ENCODE data around the gene GAD1.

Gene GAD1

DNA sequence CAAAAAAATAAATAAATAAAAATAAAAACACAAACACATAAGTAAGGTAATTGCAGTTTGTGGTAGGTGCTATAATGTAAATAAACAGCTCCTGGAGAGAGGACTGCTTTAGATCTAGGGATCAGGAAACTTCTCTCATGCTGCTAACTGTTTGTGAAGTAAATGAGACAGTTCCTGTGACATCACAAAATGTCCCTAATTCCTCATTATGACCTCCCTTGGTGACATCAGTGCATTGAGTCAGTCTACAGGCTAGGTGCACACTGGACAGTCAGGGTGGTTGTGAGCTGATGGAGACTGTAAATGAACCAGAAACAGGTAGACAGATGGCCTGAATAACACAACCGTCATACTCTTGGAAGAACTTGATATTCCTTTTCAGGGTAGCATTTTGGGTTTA is 33.1 kb upstream of the GAD1 start:
- H3K23ac ChIP-seq (ENCODE audit: low read length) = no peak overlapping the region
- H3K27ac ChIP-seq (ENCODE audit: low read depth, low read length) = no peak overlapping the region
- H3K79me2 ChIP-seq (ENCODE audit: control insufficient read depth, insufficient read depth, low read length, poor library complexity) = no peaks in the 10 kb centered on the region
- no peak overlapping the region for H2AK5ac ChIP-seq (ENCODE audit: low read length)
- no peak overlapping the region for H4K91ac ChIP-seq (ENCODE audit: low read depth, low read length)
- H2AFZ ChIP-seq (ENCODE audit: insufficient read depth, low read length, poor library complexity) = no peak overlapping the region
- H4K12ac ChIP-seq (ENCODE audit: low read depth, low read length) = no peak overlapping the region
- H3K14ac ChIP-seq (ENCODE audit: low read length) = no peak overlapping the region
- no peak overlapping the region for H4K8ac ChIP-seq (ENCODE audit: low read depth, low read length)
- H3K9ac ChIP-seq (ENCODE audit: low read length) = no peak overlapping the region
- H3K79me1 ChIP-seq (ENCODE audit: low read length) = no peaks in the 10 kb centered on the region
- H3K18ac ChIP-seq (ENCODE audit: low read length) = no peak overlapping the region
- no peaks in the 10 kb centered on the region for H3K4me1 ChIP-seq (ENCODE audit: control insufficient read depth in 1 of 2, insufficient read depth in 2 of 2, low read length in 2 of 2)
- no peak overlapping the region for H2BK120ac ChIP-seq (ENCODE audit: insufficient read depth, low read length, poor library complexity)
- no peak for DNase-seq
- H2BK12ac ChIP-seq (ENCODE audit: low read length) = no peak overlapping the region
- H3K4me2 ChIP-seq (ENCODE audit: low read length) = no peak overlapping the region
- no peaks in the 10 kb centered on the region for H3K27me3 ChIP-seq (ENCODE audit: insufficient read depth, low read length)
- H2BK5ac ChIP-seq (ENCODE audit: low read depth, low read length, poor library complexity) = no peak overlapping the region
- no peak overlapping the region for H3K4ac ChIP-seq (ENCODE audit: low read depth, low read length)
- no peaks in the 10 kb centered on the region for H3K9me3 ChIP-seq (ENCODE audit: insufficient read depth, low read depth, low read length)
- no peak overlapping the region for H3K4me3 ChIP-seq (ENCODE audit: low read depth, low read length)
- no CpG with 5 or more reads among the region's 1 CpG for WGBS (ENCODE audit: extremely low coverage, insufficient coverage, insufficient read length)
- no peaks in the 10 kb centered on the region for H3K36me3 ChIP-seq (ENCODE audit: control insufficient read depth in 1 of 2, insufficient read depth in 2 of 2, low read length in 2 of 2)

GRCh38 chr2:170798996-170799395 is 17.7 kb upstream of the GAD1 start:
- Histone ChIP-seq H3K36me3 (ENCODE audit: control insufficient read depth in 1 of 2, insufficient read depth in 2 of 2, low read length in 2 of 2) (no peaks in the 10 kb centered on the region), H3K14ac (ENCODE audit: low read length) (no peak overlapping the region), H3K27ac (ENCODE audit: low read depth, low read length) (no peak overlapping the region), H4K8ac (ENCODE audit: low read depth, low read length) (no peak overlapping the region), H3K9ac (ENCODE audit: low read length) (no peak overlapping the region), H3K27me3 (ENCODE audit: insufficient read depth, low read length) (no peaks in the 10 kb centered on the region), H3K79me1 (ENCODE audit: low read length) (no peaks in the 10 kb centered on the region), H3K4me3 (ENCODE audit: low read depth, low read length) (no peak overlapping the region), H3K4me1 (ENCODE audit: control insufficient read depth in 1 of 2, insufficient read depth in 2 of 2, low read length in 2 of 2) (no peaks in the 10 kb centered on the region), H3K79me2 (ENCODE audit: control insufficient read depth, insufficient read depth, low read length, poor library complexity) (no peaks in the 10 kb centered on the region), H2BK5ac (ENCODE audit: low read depth, low read length, poor library complexity) (no peak overlapping the region), H3K23ac (ENCODE audit: low read length) (no peak overlapping the region), H3K9me3 (ENCODE audit: insufficient read depth, low read depth, low read length) (no peaks in the 10 kb centered on the region), H2BK120ac (ENCODE audit: insufficient read depth, low read length, poor library complexity) (no peak overlapping the region), H3K18ac (ENCODE audit: low read length) (no peak overlapping the region), H2BK12ac (ENCODE audit: low read length) (no peak overlapping the region), H4K12ac (ENCODE audit: low read depth, low read length) (no peak overlapping the region), H2AK5ac (ENCODE audit: low read length) (no peak overlapping the region), H3K4ac (ENCODE audit: low read depth, low read length) (no peak overlapping the region), H4K91ac (ENCODE audit: low read depth, low read length) (no peak overlapping the region), H3K4me2 (ENCODE audit: low read length) (no peak overlapping the region), H2AFZ (ENCODE audit: insufficient read depth, low read length, poor library complexity) (no peak overlapping the region)
- no peak for DNase-seq

- WGBS (ENCODE audit: extremely low coverage, insufficient coverage, insufficient read length) = no CpG with 5 or more reads among the region's 2 CpGs
- no peak overlapping the region for H4K12ac ChIP-seq (ENCODE audit: low read depth, low read length)
- no peak overlapping the region for H2BK5ac ChIP-seq (ENCODE audit: low read depth, low read length, poor library complexity)
- H3K23ac ChIP-seq (ENCODE audit: low read length) = no peak overlapping the region
- no peak overlapping the region for H4K91ac ChIP-seq (ENCODE audit: low read depth, low read length)
- H3K79me1 ChIP-seq (ENCODE audit: low read length) = no peaks in the 10 kb centered on the region
- H2AFZ ChIP-seq (ENCODE audit: insufficient read depth, low read length, poor library complexity) = no peak overlapping the region
- H3K27ac ChIP-seq (ENCODE audit: low read depth, low read length) = no peak overlapping the region
- no peak overlapping the region for H4K8ac ChIP-seq (ENCODE audit: low read depth, low read length)
- no peak overlapping the region for H3K4me2 ChIP-seq (ENCODE audit: low read length)
- H3K27me3 ChIP-seq (ENCODE audit: insufficient read depth, low read length) = no peaks in the 10 kb centered on the region
- H2BK120ac ChIP-seq (ENCODE audit: insufficient read depth, low read length, poor library complexity) = no peak overlapping the region
- no peak overlapping the region for H3K4me3 ChIP-seq (ENCODE audit: low read depth, low read length)
- H2AK5ac ChIP-seq (ENCODE audit: low read length) = no peak overlapping the region
- no peaks in the 10 kb centered on the region for H3K79me2 ChIP-seq (ENCODE audit: control insufficient read depth, insufficient read depth, low read length, poor library complexity)
- no peak overlapping the region for H3K4ac ChIP-seq (ENCODE audit: low read depth, low read length)
- no peaks in the 10 kb centered on the region for H3K4me1 ChIP-seq (ENCODE audit: control insufficient read depth in 1 of 2, insufficient read depth in 2 of 2, low read length in 2 of 2)
- no peaks in the 10 kb centered on the region for H3K9me3 ChIP-seq (ENCODE audit: insufficient read depth, low read depth, low read length)
- H2BK12ac ChIP-seq (ENCODE audit: low read length) = no peak overlapping the region
- no peak overlapping the region for H3K18ac ChIP-seq (ENCODE audit: low read length)
- H3K36me3 ChIP-seq (ENCODE audit: control insufficient read depth in 1 of 2, insufficient read depth in 2 of 2, low read length in 2 of 2) = no peaks in the 10 kb centered on the region
- H3K9ac ChIP-seq (ENCODE audit: low read length) = no peak overlapping the region
- H3K14ac ChIP-seq (ENCODE audit: low read length) = no peak overlapping the region
- DNase-seq = no peak
Measured at GRCh38 chr2:170806548-170806947, 10.1 kb upstream of the GAD1 start.

GRCh38 chr2:170812710-170813600 is 3.7 kb upstream of the GAD1 start:
- Histone ChIP-seq H2BK120ac (ENCODE audit: insufficient read depth, low read length, poor library complexity) (no peak overlapping the region), H2BK5ac (ENCODE audit: low read depth, low read length, poor library complexity) (no peak overlapping the region), H3K23ac (ENCODE audit: low read length) (no peak overlapping the region), H4K91ac (ENCODE audit: low read depth, low read length) (no peak overlapping the region), H2AFZ (ENCODE audit: insufficient read depth, low read length, poor library complexity) (no peak overlapping the region), H4K8ac (ENCODE audit: low read depth, low read length) (no peak overlapping the region), H3K4me1 (ENCODE audit: control insufficient read depth in 1 of 2, insufficient read depth in 2 of 2, low read length in 2 of 2) (peaks cover 3 to 14% of the 10 kb centered on the region in 2 experiments), H3K4ac (ENCODE audit: low read depth, low read length) (no peak overlapping the region), H3K18ac (ENCODE audit: low read length) (no peak overlapping the region), H3K27me3 (ENCODE audit: insufficient read depth, low read length) (peaks cover 39% of the 10 kb centered on the region), H3K9me3 (ENCODE audit: insufficient read depth, low read depth, low read length) (no peaks in the 10 kb centered on the region), H3K4me3 (ENCODE audit: low read depth, low read length) (no peak overlapping the region), H3K79me2 (ENCODE audit: control insufficient read depth, insufficient read depth, low read length, poor library complexity) (no peaks in the 10 kb centered on the region), H2BK12ac (ENCODE audit: low read length) (no peak overlapping the region), H3K79me1 (ENCODE audit: low read length) (no peaks in the 10 kb centered on the region), H4K12ac (ENCODE audit: low read depth, low read length) (no peak overlapping the region), H3K9ac (ENCODE audit: low read length) (no peak overlapping the region), H3K4me2 (ENCODE audit: low read length) (no peak overlapping the region), H3K14ac (ENCODE audit: low read length) (no peak overlapping the region), H3K36me3 (ENCODE audit: control insufficient read depth in 1 of 2, insufficient read depth in 2 of 2, low read length in 2 of 2) (no peaks in the 10 kb centered on the region), H2AK5ac (ENCODE audit: low read length) (no peak overlapping the region), H3K27ac (ENCODE audit: low read depth, low read length) (no peak overlapping the region)
- WGBS (ENCODE audit: extremely low coverage, insufficient coverage, insufficient read length) = no CpG with 5 or more reads among the region's 14 CpGs
- DNase-seq = peak; percentile 43 to 94

Data from trophoblast cell (in vitro differentiated cells and primary cell).